Measurements from ENCODE around the gene CTNNA2. TPM values are rescaled to one million over a fixed set of nuclear protein-coding genes. Genes with fewer than 3 reads are reported as not detected.

CTNNA2 gene
- total and polyA plus RNA-seq, 4 donors = 0.01 to 0.37 TPM; not detected in 2

- no peaks in the 10 kb centered on the region for H3K4me1 ChIP-seq (ENCODE audit: control insufficient read depth in 5 of 5, insufficient read depth in 5 of 5, low read length in 5 of 5)
- 46 to 58% methylated on average over 3 of the region's 3 CpGs for WGBS, 2 donors
- ATAC-seq (ENCODE audit: insufficient read depth, low FRiP score) (no peak), DNase-seq (no peak)
- no peaks in the 10 kb centered on the region for H3K36me3 ChIP-seq (ENCODE audit: control insufficient read depth in 4 of 4, insufficient read depth in 4 of 4, low read length in 4 of 4)
- H3K9me3 ChIP-seq (ENCODE audit: control insufficient read depth in 4 of 4, insufficient read depth in 3 of 4, low read length in 3 of 4) = no peaks in the 10 kb centered on the region
- no peak overlapping the region for H3K27ac ChIP-seq (ENCODE audit: low read depth in 1 of 2, low read length in 1 of 2)
- H3K27me3 ChIP-seq (ENCODE audit: control insufficient read depth in 3 of 3, insufficient read depth in 3 of 3, low read length in 2 of 3) = no peaks in the 10 kb centered on the region
- TF ChIP-seq CTCF (IDR thresholded peaks at IDR 0.05; ENCODE audit: control extremely low read depth, extremely low read depth) = no peak
- H3K4me3 ChIP-seq = no peak overlapping the region
- H3K9ac ChIP-seq (ENCODE audit: insufficient read depth in 1 of 2, low read length in 2 of 2) = no peak overlapping the region
These were observed 1017.7 kb downstream of the CTNNA2 start for GRCh38 chr2:80530442-80531064.

GRCh38 chr2:80531319-80531718, 1018.5 kb downstream of the CTNNA2 start:
- no peaks in the 10 kb centered on the region for H3K36me3 ChIP-seq (ENCODE audit: control insufficient read depth in 4 of 4, insufficient read depth in 4 of 4, low read length in 4 of 4)
- H3K27ac ChIP-seq (ENCODE audit: low read depth in 1 of 2, low read length in 1 of 2) = no peak overlapping the region
- no peak for DNase-seq
- no peak overlapping the region for H3K9ac ChIP-seq (ENCODE audit: insufficient read depth in 1 of 2, low read length in 2 of 2)
- no peaks in the 10 kb centered on the region for H3K4me1 ChIP-seq (ENCODE audit: control insufficient read depth in 5 of 5, insufficient read depth in 5 of 5, low read length in 5 of 5)
- ATAC-seq (ENCODE audit: insufficient read depth, low FRiP score) = no peak
- H3K9me3 ChIP-seq (ENCODE audit: control insufficient read depth in 4 of 4, insufficient read depth in 3 of 4, low read length in 3 of 4) = no peaks in the 10 kb centered on the region
- 76 to 83% methylated on average over 1 of the region's 1 CpG for WGBS, 2 donors
- H3K4me3 ChIP-seq = no peak overlapping the region
- no peak for TF ChIP-seq CTCF (IDR thresholded peaks at IDR 0.05; ENCODE audit: control extremely low read depth, extremely low read depth)
- H3K27me3 ChIP-seq (ENCODE audit: control insufficient read depth in 3 of 3, insufficient read depth in 3 of 3, low read length in 2 of 3) = no peaks in the 10 kb centered on the region

- WGBS, 2 donors = 69 to 74% methylated on average over 13 of the region's 13 CpGs
- Histone ChIP-seq H3K9ac (ENCODE audit: insufficient read depth in 1 of 2, low read length in 2 of 2) (no peak overlapping the region), H3K36me3 (ENCODE audit: control insufficient read depth in 4 of 4, insufficient read depth in 4 of 4, low read length in 4 of 4) (no peaks in the 10 kb centered on the region), H3K27me3 (ENCODE audit: control insufficient read depth in 3 of 3, insufficient read depth in 3 of 3, low read length in 2 of 3) (peaks cover 0 to 2% (median 0%) of the 10 kb centered on the region in 3 donors), H3K4me3 (no peak overlapping the region), H3K9me3 (ENCODE audit: control insufficient read depth in 4 of 4, insufficient read depth in 3 of 4, low read length in 3 of 4) (no peaks in the 10 kb centered on the region), H3K27ac (ENCODE audit: low read depth in 1 of 2, low read length in 1 of 2) (no peak overlapping the region), H3K4me1 (ENCODE audit: control insufficient read depth in 5 of 5, insufficient read depth in 5 of 5, low read length in 5 of 5) (no peaks in the 10 kb centered on the region)
- TF ChIP-seq CTCF (IDR thresholded peaks at IDR 0.05; ENCODE audit: control extremely low read depth, extremely low read depth) = no peak
- no peak for ATAC-seq (ENCODE audit: insufficient read depth, low FRiP score)
- no peak for DNase-seq
These were observed 1032.8 kb downstream of the CTNNA2 start for GRCh38 chr2:80545420-80546210.
